ENCODE measurements around the gene SPRR2B.

DNA sequence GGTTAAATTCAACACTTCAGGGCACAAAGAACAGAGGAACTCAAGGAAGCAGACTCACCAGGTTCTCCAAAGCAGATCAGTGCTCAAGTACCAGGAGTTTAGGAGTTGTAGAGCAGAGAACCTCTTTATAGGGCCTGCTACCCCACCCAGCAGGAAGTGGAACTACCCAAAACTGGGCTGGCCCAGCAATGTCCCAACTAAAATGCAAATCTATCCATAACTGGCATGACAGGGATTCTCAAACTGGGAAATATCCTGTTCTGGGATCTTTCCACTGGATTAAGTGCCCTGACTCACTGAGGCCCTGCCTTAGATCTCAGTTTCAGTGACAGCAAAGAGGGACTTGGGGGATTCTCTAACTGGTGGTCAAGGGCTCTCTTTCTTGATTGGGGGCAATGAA lies 23.0 kb upstream of the SPRR2B start, which contains the start of gene SPRR2E:
- no peak for TF ChIP-seq EZH2phosphoT487 (IDR thresholded peaks at IDR 0.05; ENCODE audit: low read depth, severe bottlenecking, unreplicated experiment)
- TF ChIP-seq, protein P1, sequence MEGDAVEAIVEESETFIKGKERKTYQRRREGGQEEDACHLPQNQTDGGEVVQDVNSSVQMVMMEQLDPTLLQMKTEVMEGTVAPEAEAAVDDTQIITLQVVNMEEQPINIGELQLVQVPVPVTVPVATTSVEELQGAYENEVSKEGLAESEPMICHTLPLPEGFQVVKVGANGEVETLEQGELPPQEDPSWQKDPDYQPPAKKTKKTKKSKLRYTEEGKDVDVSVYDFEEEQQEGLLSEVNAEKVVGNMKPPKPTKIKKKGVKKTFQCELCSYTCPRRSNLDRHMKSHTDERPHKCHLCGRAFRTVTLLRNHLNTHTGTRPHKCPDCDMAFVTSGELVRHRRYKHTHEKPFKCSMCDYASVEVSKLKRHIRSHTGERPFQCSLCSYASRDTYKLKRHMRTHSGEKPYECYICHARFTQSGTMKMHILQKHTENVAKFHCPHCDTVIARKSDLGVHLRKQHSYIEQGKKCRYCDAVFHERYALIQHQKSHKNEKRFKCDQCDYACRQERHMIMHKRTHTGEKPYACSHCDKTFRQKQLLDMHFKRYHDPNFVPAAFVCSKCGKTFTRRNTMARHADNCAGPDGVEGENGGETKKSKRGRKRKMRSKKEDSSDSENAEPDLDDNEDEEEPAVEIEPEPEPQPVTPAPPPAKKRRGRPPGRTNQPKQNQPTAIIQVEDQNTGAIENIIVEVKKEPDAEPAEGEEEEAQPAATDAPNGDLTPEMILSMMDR (IDR thresholded peaks at IDR 0.05; ENCODE audit: poor library complexity): no peak

Data from hepatocyte (in vitro differentiated cells).